Measurements from ENCODE around the gene BBS9.

BBS9 gene

DNA sequence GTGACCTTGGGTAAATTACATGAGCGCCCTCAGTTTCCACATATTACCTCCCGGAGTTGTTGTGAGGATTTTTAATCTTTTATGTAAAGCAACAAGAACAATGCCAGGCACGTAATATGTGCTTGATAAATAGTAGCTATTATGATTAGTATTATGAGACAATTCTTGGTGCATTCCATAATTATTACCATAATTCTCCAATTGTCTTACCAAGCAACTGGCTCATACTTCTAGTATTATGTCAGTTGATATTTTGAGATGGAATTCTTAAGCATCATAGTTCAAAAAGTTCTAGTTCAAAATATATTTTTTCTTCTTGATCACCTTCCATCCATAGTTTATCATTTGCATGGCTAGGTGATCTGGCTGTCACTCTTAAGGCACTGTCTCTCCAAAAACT lies 259.0 kb downstream of the BBS9 start:
- TF ChIP-seq, protein P1, sequence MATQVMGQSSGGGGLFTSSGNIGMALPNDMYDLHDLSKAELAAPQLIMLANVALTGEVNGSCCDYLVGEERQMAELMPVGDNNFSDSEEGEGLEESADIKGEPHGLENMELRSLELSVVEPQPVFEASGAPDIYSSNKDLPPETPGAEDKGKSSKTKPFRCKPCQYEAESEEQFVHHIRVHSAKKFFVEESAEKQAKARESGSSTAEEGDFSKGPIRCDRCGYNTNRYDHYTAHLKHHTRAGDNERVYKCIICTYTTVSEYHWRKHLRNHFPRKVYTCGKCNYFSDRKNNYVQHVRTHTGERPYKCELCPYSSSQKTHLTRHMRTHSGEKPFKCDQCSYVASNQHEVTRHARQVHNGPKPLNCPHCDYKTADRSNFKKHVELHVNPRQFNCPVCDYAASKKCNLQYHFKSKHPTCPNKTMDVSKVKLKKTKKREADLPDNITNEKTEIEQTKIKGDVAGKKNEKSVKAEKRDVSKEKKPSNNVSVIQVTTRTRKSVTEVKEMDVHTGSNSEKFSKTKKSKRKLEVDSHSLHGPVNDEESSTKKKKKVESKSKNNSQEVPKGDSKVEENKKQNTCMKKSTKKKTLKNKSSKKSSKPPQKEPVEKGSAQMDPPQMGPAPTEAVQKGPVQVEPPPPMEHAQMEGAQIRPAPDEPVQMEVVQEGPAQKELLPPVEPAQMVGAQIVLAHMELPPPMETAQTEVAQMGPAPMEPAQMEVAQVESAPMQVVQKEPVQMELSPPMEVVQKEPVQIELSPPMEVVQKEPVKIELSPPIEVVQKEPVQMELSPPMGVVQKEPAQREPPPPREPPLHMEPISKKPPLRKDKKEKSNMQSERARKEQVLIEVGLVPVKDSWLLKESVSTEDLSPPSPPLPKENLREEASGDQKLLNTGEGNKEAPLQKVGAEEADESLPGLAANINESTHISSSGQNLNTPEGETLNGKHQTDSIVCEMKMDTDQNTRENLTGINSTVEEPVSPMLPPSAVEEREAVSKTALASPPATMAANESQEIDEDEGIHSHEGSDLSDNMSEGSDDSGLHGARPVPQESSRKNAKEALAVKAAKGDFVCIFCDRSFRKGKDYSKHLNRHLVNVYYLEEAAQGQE (IDR thresholded peaks at IDR 0.05; ENCODE audit: insufficient read depth in 1 of 2, low read depth in 2 of 2, low read length in 2 of 2): no peak
- TF ChIP-seq TAF1 (IDR thresholded peaks at IDR 0.05; ENCODE audit: borderline replicate concordance, insufficient read depth, low read length) (no peak), SIN3A (IDR thresholded peaks at IDR 0.05; ENCODE audit: borderline replicate concordance, insufficient read depth, low read length) (no peak), POLR2AphosphoS5 (IDR thresholded peaks at IDR 0.05; ENCODE audit: low read depth, low read length) (no peak), FOXP2 (optimal IDR thresholded peaks at IDR 0.05; ENCODE audit: borderline replicate concordance, extremely low read depth, extremely low read length, insufficient read depth) (no peak)

DNA sequence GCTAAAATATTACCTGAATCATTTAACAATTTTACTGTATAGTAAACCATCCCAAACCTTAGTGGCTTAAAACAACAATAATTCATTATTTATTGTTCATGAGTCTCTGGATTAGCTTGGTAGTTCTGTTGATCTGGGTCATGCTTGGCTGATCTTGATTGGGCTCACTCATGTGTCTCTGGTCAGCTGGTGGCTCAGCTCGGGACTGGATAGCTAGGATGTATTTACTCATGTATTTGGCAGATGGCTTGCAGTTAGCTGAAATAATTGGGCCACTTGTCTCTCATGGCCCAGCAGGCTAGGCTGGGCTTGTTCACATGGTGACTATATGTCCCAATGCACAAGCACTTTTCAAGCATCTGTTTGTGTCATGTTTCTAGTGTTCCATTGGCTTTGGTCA lies 262.8 kb downstream of the BBS9 start:
- TF ChIP-seq TAF1 (IDR thresholded peaks at IDR 0.05; ENCODE audit: borderline replicate concordance, insufficient read depth, low read length): no peak
- TF ChIP-seq SIN3A (IDR thresholded peaks at IDR 0.05; ENCODE audit: borderline replicate concordance, insufficient read depth, low read length): no peak
- no peak for TF ChIP-seq POLR2AphosphoS5 (IDR thresholded peaks at IDR 0.05; ENCODE audit: low read depth, low read length)
- no peak for TF ChIP-seq FOXP2 (optimal IDR thresholded peaks at IDR 0.05; ENCODE audit: borderline replicate concordance, extremely low read depth, extremely low read length, insufficient read depth)
- TF ChIP-seq, protein P1 (IDR thresholded peaks at IDR 0.05; ENCODE audit: insufficient read depth in 1 of 2, low read depth in 2 of 2, low read length in 2 of 2): no peak

GRCh38 chr7:33393770-33394169 lies 264.4 kb downstream of the BBS9 start:
- TF ChIP-seq POLR2AphosphoS5 (IDR thresholded peaks at IDR 0.05; ENCODE audit: low read depth, low read length): no peak
- no peak for TF ChIP-seq FOXP2 (optimal IDR thresholded peaks at IDR 0.05; ENCODE audit: borderline replicate concordance, extremely low read depth, extremely low read length, insufficient read depth)
- TF ChIP-seq TAF1 (IDR thresholded peaks at IDR 0.05; ENCODE audit: borderline replicate concordance, insufficient read depth, low read length): no peak
- TF ChIP-seq SIN3A (IDR thresholded peaks at IDR 0.05; ENCODE audit: borderline replicate concordance, insufficient read depth, low read length): no peak
- TF ChIP-seq, protein P1 (IDR thresholded peaks at IDR 0.05; ENCODE audit: insufficient read depth in 1 of 2, low read depth in 2 of 2, low read length in 2 of 2): no peak

GRCh38 chr7:33395340-33395739 lies 266.0 kb downstream of the BBS9 start:
- no peak for TF ChIP-seq SIN3A (IDR thresholded peaks at IDR 0.05; ENCODE audit: borderline replicate concordance, insufficient read depth, low read length)
- TF ChIP-seq POLR2AphosphoS5 (IDR thresholded peaks at IDR 0.05; ENCODE audit: low read depth, low read length): no peak
- no peak for TF ChIP-seq FOXP2 (optimal IDR thresholded peaks at IDR 0.05; ENCODE audit: borderline replicate concordance, extremely low read depth, extremely low read length, insufficient read depth)
- TF ChIP-seq, protein P1 (IDR thresholded peaks at IDR 0.05; ENCODE audit: insufficient read depth in 1 of 2, low read depth in 2 of 2, low read length in 2 of 2): no peak
- TF ChIP-seq TAF1 (IDR thresholded peaks at IDR 0.05; ENCODE audit: borderline replicate concordance, insufficient read depth, low read length): no peak
